Pons (tissue), 1 donor: ENCODE measurements around the gene SHISA5.

ENCODE experiments used
- DNase-seq: peaks from one replicate; pipeline ENCODE4 v3.0.0-alpha.2; 2016; ENCODE audit warnings: low spot score

Gene SHISA5

GRCh38 chr3:48459773-48460516 is 44.0 kb downstream of the SHISA5 start:
- no peak for DNase-seq

- DNase-seq, result no peak
Measured at GRCh38 chr3:48459331-48459730, 44.6 kb downstream of the SHISA5 start.

- DNase-seq, result no peak
Measured at GRCh38 chr3:48456456-48456855, 47.5 kb downstream of the SHISA5 start.

GRCh38 chr3:48451270-48451669 is 52.7 kb downstream of the SHISA5 start:
- no peak for DNase-seq

GRCh38 chr3:48446425-48447193 is 57.4 kb downstream of the SHISA5 start, which contains the start of gene ATRIP:
TSS of gene ATRIP (plus strand) at chr3:48446737. CDS start at chr3:48446846, 109 bp downstream.
- peak; percentile 78 for DNase-seq

- DNase-seq, result no peak
Measured at GRCh38 chr3:48446043-48446424, 57.9 kb downstream of the SHISA5 start.

- DNase-seq, result no peak
Measured at GRCh38 chr3:48445277-48445882, 58.6 kb downstream of the SHISA5 start.

GRCh38 chr3:48441940-48442339 is 62.0 kb downstream of the SHISA5 start:
- no peak for DNase-seq

GRCh38 chr3:48440590-48440958 is 63.4 kb downstream of the SHISA5 start:
- DNase-seq, result no peak

- DNase-seq, result peak; percentile 98
Measured at GRCh38 chr3:48439820-48440589, 64.0 kb downstream of the SHISA5 start, which contains the start of the genes CCDC51 and TMA7. TSS of gene CCDC51 (minus strand) at chr3:48440119. CDS start at chr3:48435128, 4,991 bp downstream. TSS of gene TMA7 (plus strand) at chr3:48440257. CDS start at chr3:48440297, 40 bp downstream.

GRCh38 chr3:48437812-48438211 is 66.2 kb downstream of the SHISA5 start:
- no peak for DNase-seq

- no peak for DNase-seq
Measured at GRCh38 chr3:48436855-48437254, 67.1 kb downstream of the SHISA5 start.

GRCh38 chr3:48436477-48436787 is 67.5 kb downstream of the SHISA5 start:
- no peak for DNase-seq

GRCh38 chr3:48435774-48436476 is 68.0 kb downstream of the SHISA5 start:
- peak; percentile 93 for DNase-seq

- no peak for DNase-seq
Measured at GRCh38 chr3:48435223-48435595, 68.8 kb downstream of the SHISA5 start.

GRCh38 chr3:48434591-48435222 is 69.3 kb downstream of the SHISA5 start:
- no peak for DNase-seq

- no peak for DNase-seq
Measured at GRCh38 chr3:48433472-48434118, 70.4 kb downstream of the SHISA5 start.

GRCh38 chr3:48432411-48433371 is 71.3 kb downstream of the SHISA5 start:
- DNase-seq, result no peak
